Natural killer cell (primary cell): ENCODE measurements around the gene IL6R. TPM values are rescaled to one million over a fixed set of nuclear protein-coding genes. Genes with fewer than 3 reads are reported as not detected.

ENCODE experiments used
- ATAC-seq, 3 donors: fragments of 150-1000 bp in 2 of 3; fragments of 200-7000 bp in 1 of 3; cut with Tn5 transposase; 1 replicate in 1 of 3; 2 replicates in 2 of 3; pipeline ENCODE4 v1.10.0; 2021; ENCODE audit warnings: mild to moderate bottlenecking in 2 of 3, moderate library complexity in 2 of 3
- DNase-seq, 2 donors: peaks; one replicate each; pipeline versions ENCODE4 v3.0.0 to v3.0.0-alpha.2; 2013 to 2021; ENCODE audit warnings: mixed read lengths in 1 of 2
- H3K27ac ChIP-seq: one replicate; pipeline ENCODE4 v1.5.1; 2013; ENCODE audit warnings: mild to moderate bottlenecking, low read length
- H3K27me3 ChIP-seq: one replicate; pipeline ENCODE4 v1.6.1; 2013; ENCODE audit warnings: low read length; ENCODE audit not compliant: control insufficient read depth, insufficient read depth
- H3K36me3 ChIP-seq: one replicate; pipeline ENCODE4 v1.6.1; 2013; ENCODE audit warnings: low read length; ENCODE audit not compliant: control insufficient read depth, insufficient read depth
- H3K4me1 ChIP-seq: one replicate; pipeline ENCODE4 v1.6.1; 2013; ENCODE audit warnings: low read length; ENCODE audit not compliant: control insufficient read depth, insufficient read depth
- H3K4me3 ChIP-seq: one replicate; pipeline ENCODE4 v1.5.1; 2013; ENCODE audit warnings: low read length
- H3K9me3 ChIP-seq: one replicate; pipeline ENCODE4 v1.6.1; 2013; ENCODE audit warnings: low read length; ENCODE audit not compliant: control insufficient read depth, insufficient read depth
- H3K27ac Mint-ChIP-seq, 2 donors: one replicate each; pipeline ENCODE4 v1.8.0; 2022; ENCODE audit warnings: mild to moderate bottlenecking in 2 of 2, mixed read lengths in 2 of 2, moderate library complexity in 1 of 2
- H3K27me3 Mint-ChIP-seq, 2 donors: one replicate each; pipeline ENCODE4 v1.8.0; 2022; ENCODE audit warnings: low read depth in 2 of 2, mixed read lengths in 2 of 2
- H3K36me3 Mint-ChIP-seq: one replicate; pipeline ENCODE4 v1.8.0; 2022; ENCODE audit warnings: mixed read lengths
- H3K4me1 Mint-ChIP-seq, 2 donors: one replicate each; pipeline ENCODE4 v1.8.0; 2022; ENCODE audit warnings: mixed read lengths in 2 of 2
- H3K4me3 Mint-ChIP-seq: one replicate; pipeline ENCODE4 v1.8.0; 2022; ENCODE audit warnings: mild to moderate bottlenecking, moderate library complexity, mixed read lengths
- H3K9me3 Mint-ChIP-seq, 2 donors: one replicate each; pipeline ENCODE4 v1.8.0; 2022; ENCODE audit warnings: mixed read lengths in 2 of 2
- WGBS: methylation state at CpG from one replicate; pipeline ENCODE4 v1.1.7; 2013; ENCODE audit warnings: missing lambda C conversion rate; ENCODE audit not compliant: insufficient coverage; 5-methylcytosine and 5-hydroxymethylcytosine counted together
- intact Hi-C: fragments of 100-400 bp; cut with micrococcal nuclease; formaldehyde crosslinking; loops from one replicate; pipeline ENCODE4 v1.14.2; 2022
- total RNA-seq, 4 donors: library from RNA; stranded (reverse); fragments of 120-200 nt in 1 of 4; gene quantifications; one replicate each; pipeline versions ENCODE4 v1.2.3 to v1.2.4, GENCODE V29; 2013 to 2022
- TF ChIP-seq, protein P1 (sequence below): fragments of 200-600 bp; IDR thresholded peaks from one replicate; pipeline ENCODE4 v1.8.0; 2022; ENCODE audit warnings: antibody characterized with exemption

IL6R gene
- total RNA-seq, 3 donors from 2014 or later (not counting 1 experiment from before 2014, with no cell fraction given), result 2.0 to 10.6 (median 3.8) TPM

DNA sequence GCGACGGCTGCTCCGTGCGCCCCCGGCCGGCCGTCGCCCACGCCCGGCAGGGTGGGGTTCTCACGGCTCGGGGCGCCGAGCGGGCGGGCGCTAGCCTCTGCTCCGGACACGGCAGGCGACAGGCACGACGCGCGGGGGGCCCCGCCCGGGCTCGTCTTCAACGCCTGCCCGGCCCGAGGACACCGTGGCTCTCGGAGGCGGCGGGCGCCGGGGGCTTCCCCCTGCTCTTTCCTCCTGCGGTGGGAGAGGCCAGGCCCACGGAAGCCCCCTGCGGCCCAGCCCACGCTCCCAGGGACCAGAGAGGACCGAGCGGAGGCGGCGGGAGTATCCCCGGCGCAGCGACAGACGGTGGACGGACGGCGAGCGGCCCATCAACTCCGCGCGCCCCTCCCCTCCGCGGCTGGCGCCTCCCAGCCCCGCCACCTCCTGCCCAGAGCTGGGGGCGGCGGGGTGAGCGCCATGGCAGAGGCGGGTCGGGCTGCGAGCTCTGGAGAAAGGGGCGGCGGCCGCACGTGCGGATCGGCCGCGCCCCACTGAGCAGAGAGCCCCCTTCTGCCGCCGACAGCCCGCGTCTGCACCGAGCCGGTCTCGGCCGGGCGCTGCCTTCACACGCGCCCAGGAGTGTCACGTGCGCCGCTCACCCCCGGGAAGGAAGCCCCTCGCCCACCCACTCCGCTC lies 97.1 kb downstream of the IL6R start, which contains the start of the genes SHE and TDRD10:
Gene SHE (minus strand): TSS at position 347 of the 678 bp plus-strand sequence. CDS start 386 bp downstream, outside the sequence.
Gene TDRD10 (plus strand): TSS at position 154 of the 678 bp plus-strand sequence. CDS start 4,685 bp downstream, outside the sequence.
- Histone ChIP-seq H3K4me1 (peaks cover 11% of the 10 kb centered on the region), H3K36me3 (no peaks in the 10 kb centered on the region), H3K27ac (no peak within 1 kb of the TSS), H3K27me3 (peaks cover 29% of the 10 kb centered on the region), H3K4me3 (no peak within 1 kb of the TSS), H3K9me3 (no peaks in the 10 kb centered on the region)
- Mint-ChIP-seq H3K27me3 (peaks cover 45 to 60% of the 10 kb centered on the region in 2 donors), H3K27ac (no peak within 1 kb of the TSS), H3K36me3 (no peaks in the 10 kb centered on the region), H3K9me3 (no peaks in the 10 kb centered on the region), H3K4me3 (peak within 1 kb of the TSS; percentile 79), H3K4me1 (peaks cover 15% of the 10 kb centered on the region in 2 donors)
- intact Hi-C loops, result no loop called here
- TF ChIP-seq, protein P1, sequence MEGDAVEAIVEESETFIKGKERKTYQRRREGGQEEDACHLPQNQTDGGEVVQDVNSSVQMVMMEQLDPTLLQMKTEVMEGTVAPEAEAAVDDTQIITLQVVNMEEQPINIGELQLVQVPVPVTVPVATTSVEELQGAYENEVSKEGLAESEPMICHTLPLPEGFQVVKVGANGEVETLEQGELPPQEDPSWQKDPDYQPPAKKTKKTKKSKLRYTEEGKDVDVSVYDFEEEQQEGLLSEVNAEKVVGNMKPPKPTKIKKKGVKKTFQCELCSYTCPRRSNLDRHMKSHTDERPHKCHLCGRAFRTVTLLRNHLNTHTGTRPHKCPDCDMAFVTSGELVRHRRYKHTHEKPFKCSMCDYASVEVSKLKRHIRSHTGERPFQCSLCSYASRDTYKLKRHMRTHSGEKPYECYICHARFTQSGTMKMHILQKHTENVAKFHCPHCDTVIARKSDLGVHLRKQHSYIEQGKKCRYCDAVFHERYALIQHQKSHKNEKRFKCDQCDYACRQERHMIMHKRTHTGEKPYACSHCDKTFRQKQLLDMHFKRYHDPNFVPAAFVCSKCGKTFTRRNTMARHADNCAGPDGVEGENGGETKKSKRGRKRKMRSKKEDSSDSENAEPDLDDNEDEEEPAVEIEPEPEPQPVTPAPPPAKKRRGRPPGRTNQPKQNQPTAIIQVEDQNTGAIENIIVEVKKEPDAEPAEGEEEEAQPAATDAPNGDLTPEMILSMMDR, result no peak
- DNase-seq (peak; percentile 26 to 32), ATAC-seq (peak; percentile 57 to 72 (median 66))
- WGBS, result 3% methylated on average over 90 of the region's 90 CpGs

DNA sequence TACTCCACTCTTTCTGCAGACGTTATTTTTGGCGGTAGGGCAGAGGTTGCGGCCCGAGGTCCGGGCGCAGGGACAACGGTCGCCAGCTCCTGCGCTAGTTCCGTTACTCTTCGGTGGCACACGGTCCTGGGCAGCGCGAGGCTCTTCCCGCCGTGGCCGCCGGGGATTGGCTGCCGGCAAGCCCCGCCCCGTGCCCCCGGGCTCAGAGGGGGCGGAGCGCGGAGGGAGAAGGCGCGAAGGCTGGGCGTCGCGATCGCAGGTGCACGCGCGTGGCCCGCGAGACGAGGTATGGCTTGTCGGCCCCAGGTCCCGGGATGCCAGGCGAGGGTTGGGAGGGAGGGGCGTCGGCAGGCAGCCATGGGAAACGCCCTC lies 97.6 kb downstream of the IL6R start:
- Mint-ChIP-seq H3K9me3 (no peaks in the 10 kb centered on the region), H3K27ac (no peak overlapping the region), H3K36me3 (no peaks in the 10 kb centered on the region), H3K4me1 (peaks cover 15% of the 10 kb centered on the region in 2 donors), H3K27me3 (peaks cover 49 to 65% of the 10 kb centered on the region in 2 donors), H3K4me3 (peak overlapping the region; percentile 79)
- WGBS, result 26% methylated on average over 43 of the region's 43 CpGs
- peak in 2 of 3 donors; percentile 23 to 46 for ATAC-seq
- intact Hi-C loops, result no loop called here
- DNase-seq, result no peak
- no peaks in the 10 kb centered on the region for H3K9me3 ChIP-seq
- H3K27me3 ChIP-seq, result peaks cover 29% of the 10 kb centered on the region
- H3K27ac ChIP-seq, result no peak overlapping the region
- H3K4me1 ChIP-seq, result peaks cover 11% of the 10 kb centered on the region
- no peak overlapping the region for H3K4me3 ChIP-seq
- TF ChIP-seq, protein P1, result no peak
- H3K36me3 ChIP-seq, result no peaks in the 10 kb centered on the region

DNA sequence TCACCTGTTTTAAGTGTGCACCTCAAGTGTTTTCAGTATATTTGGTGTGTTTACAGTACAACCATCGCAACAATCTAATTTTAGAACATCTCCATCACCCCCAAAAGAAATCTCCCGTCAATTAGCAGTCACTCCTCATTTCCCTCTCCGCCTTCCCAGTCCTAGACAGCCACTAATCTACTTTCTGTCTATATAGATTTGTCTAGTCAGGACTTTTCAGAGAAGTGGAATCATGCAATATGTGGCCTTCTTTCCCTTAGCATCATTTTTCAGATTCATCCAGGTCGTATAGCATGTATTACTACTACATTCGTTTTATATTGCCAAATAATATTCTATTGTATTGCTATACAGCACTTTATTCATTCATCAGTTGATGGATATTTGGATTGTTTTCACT lies 98.8 kb downstream of the IL6R start:
- H3K27me3 Mint-ChIP-seq, result peaks cover 55 to 71% of the 10 kb centered on the region in 2 donors
- no peaks in the 10 kb centered on the region for H3K9me3 ChIP-seq
- peak overlapping the region; percentile 83 for H3K4me3 Mint-ChIP-seq
- no peaks in the 10 kb centered on the region for H3K36me3 ChIP-seq
- H3K27ac Mint-ChIP-seq, result no peak overlapping the region
- peaks cover 29% of the 10 kb centered on the region for H3K27me3 ChIP-seq
- intact Hi-C loops, result no loop called here
- no peak overlapping the region for H3K4me3 ChIP-seq
- DNase-seq (no peak), ATAC-seq (no peak)
- no peaks in the 10 kb centered on the region for H3K9me3 Mint-ChIP-seq
- TF ChIP-seq, protein P1, result no peak
- no peak overlapping the region for H3K27ac ChIP-seq
- H3K4me1 ChIP-seq, result peaks cover 11% of the 10 kb centered on the region
- WGBS, result 93% methylated on average over 4 of the region's 5 CpGs
- H3K4me1 Mint-ChIP-seq, result peaks cover 15% of the 10 kb centered on the region in 2 donors
- no peaks in the 10 kb centered on the region for H3K36me3 Mint-ChIP-seq
